HepG2 (cell line): ENCODE results near the gene BCAM. TPM values are rescaled to one million over a fixed set of nuclear protein-coding genes. Genes with fewer than 3 reads are reported as not detected.

ENCODE experiments used
- ATAC-seq: fragments of 200-7000 bp; cut with Tn5 transposase; 3 replicates; pipeline ENCODE4 v1.9.1; 2020; ENCODE audit warnings: mild to moderate bottlenecking, moderate library complexity
- BruUV-seq: library from RNA; stranded (reverse); fragments of 400-500 nt; replicated peaks from 2 replicates; lab custom pipeline; 2021; lab: Mats Ljungman, UMichigan
- CTCF ChIA-PET: fragments of 300-600 bp; formaldehyde crosslinking; extraction: SDS; loops from one replicate; lab custom pipeline; 2021; ENCODE audit warnings: low total read pairs, inconsistent platforms, low intra/inter-chr PET ratio; lab: Yijun Ruan, JAX
- POLR2A ChIA-PET: fragments of 350-600 bp; sonication (Branson Sonifier 250); formaldehyde crosslinking; loops from one replicate; lab custom pipeline; 2020; ENCODE audit warnings: antibody characterized with exemption, inconsistent platforms; lab: Yijun Ruan, JAX
- DNase-seq: peaks from one replicate; pipeline ENCODE4 v3.0.0-alpha.2; 2015; ENCODE audit warnings: low spot score
- FAIRE-seq: peaks from 3 replicates; lab custom pipeline; 2011; peaks lifted over from hg19 to GRCh38; lab: Jason Lieb, UNC
- H2AFZ ChIP-seq: one replicate; pipeline ENCODE4 v1.6.1; 2011; ENCODE audit warnings: low read length, inconsistent platforms
- H3K27ac ChIP-seq: fragments of 300-600 bp; 3 replicates; pipeline ENCODE4 v1.8.0; 2011; ENCODE audit warnings: mixed run types, mild to moderate bottlenecking, mixed read lengths, low read length, inconsistent platforms; ENCODE audit not compliant: insufficient read depth; ENCODE audit errors: extremely low read length
- H3K27me3 ChIP-seq, 2 experiments: fragments of 200-600 bp in 1 of 2; 2 replicates in 1 of 2; 3 replicates in 1 of 2; pipeline versions ENCODE4 v1.6.0 to v1.8.0; 2011; ENCODE audit warnings: low read length in 2 of 2, mild to moderate bottlenecking in 2 of 2, moderate library complexity in 2 of 2, inconsistent platforms in 1 of 2; ENCODE audit not compliant: insufficient read depth in 2 of 2, control insufficient read depth in 1 of 2
- H3K36me3 ChIP-seq, 2 experiments: fragments of 200-600 bp in 1 of 2; replicated peaks in 1 of 2; 2 replicates in 1 of 2; 3 replicates in 1 of 2; pipeline versions ENCODE4 v1.5.1 to v1.8.0; 2011; ENCODE audit warnings: low read length in 2 of 2, inconsistent platforms in 1 of 2; ENCODE audit not compliant: insufficient read depth in 2 of 2, control insufficient read depth in 1 of 2
- H3K4me1 ChIP-seq: 2 replicates; pipeline ENCODE4 v1.5.1; 2012; ENCODE audit warnings: low read length, inconsistent platforms; ENCODE audit not compliant: insufficient read depth
- H3K4me2 ChIP-seq: 2 replicates; pipeline ENCODE4 v1.6.0; 2011; ENCODE audit warnings: low read depth, low read length, inconsistent platforms
- H3K4me3 ChIP-seq, 3 experiments: fragments of 200-600 bp in 1 of 3; sonication (generic), shearing (Covaris generic) in 1 of 3; replicated peaks in 1 of 3; 2 replicates each; pipeline ENCODE4 v1.5.1; 2011 to 2016; ENCODE audit warnings: low read length in 3 of 3, inconsistent platforms in 2 of 3, low read depth in 2 of 3, mild to moderate bottlenecking in 2 of 3, control low read depth in 1 of 3, mixed read lengths in 1 of 3; ENCODE audit not compliant: insufficient read depth in 1 of 3
- H3K79me2 ChIP-seq: one replicate; pipeline ENCODE4 v1.6.1; 2011; ENCODE audit warnings: low read length, inconsistent platforms; ENCODE audit not compliant: insufficient read depth
- H3K9ac ChIP-seq: 2 replicates; pipeline ENCODE4 v1.6.0; 2011; ENCODE audit warnings: mild to moderate bottlenecking, low read depth, low read length, inconsistent platforms; ENCODE audit not compliant: insufficient read depth
- H3K9me3 ChIP-seq: 2 replicates; pipeline ENCODE4 v1.5.1; 2012; ENCODE audit warnings: mild to moderate bottlenecking, low read length
- H4K20me1 ChIP-seq: 2 replicates; pipeline ENCODE4 v1.6.0; 2011; ENCODE audit warnings: inconsistent platforms, mild to moderate bottlenecking, low read length, moderate library complexity; ENCODE audit not compliant: insufficient read depth
- AGO2 ChIP-seq: fragments of 200-400 bp; formaldehyde crosslinking; optimal IDR thresholded peaks from 2 replicates; pipeline ENCODE3; 2017; ENCODE audit warnings: mild to moderate bottlenecking, low read depth, low read length, moderate library complexity
- CREB1 ChIP-seq, 2 experiments: fragments of 450-650 bp in 1 of 2; IDR thresholded peaks; 2 replicates each; pipeline ENCODE4 v1.6.1; 2016 to 2017; ENCODE audit warnings: control low read depth in 1 of 2, mild to moderate bottlenecking in 1 of 2, missing compliant biosample characterization in 1 of 2, missing genetic modification characterization in 1 of 2
- HNRNPK ChIP-seq: fragments of 200-400 bp; formaldehyde crosslinking; IDR thresholded peaks from 2 replicates; pipeline ENCODE4 v1.6.1; 2018; ENCODE audit warnings: low read length, low read depth, moderate library complexity, mild to moderate bottlenecking; ENCODE audit not compliant: poor library complexity, severe bottlenecking
- HNRNPLL ChIP-seq: fragments of 200-400 bp; formaldehyde crosslinking; IDR thresholded peaks from 2 replicates; pipeline ENCODE4 v1.6.1; 2017; ENCODE audit warnings: mild to moderate bottlenecking, low read depth, low read length; ENCODE audit not compliant: poor library complexity, severe bottlenecking
- IRF2 ChIP-seq: IDR thresholded peaks from 2 replicates; pipeline ENCODE4 v1.6.1; 2018; ENCODE audit warnings: missing genetic modification reagents, missing compliant biosample characterization
- POLR2AphosphoS5 ChIP-seq: IDR thresholded peaks from 2 replicates; pipeline ENCODE4 v1.6.1; 2012; ENCODE audit warnings: low read depth, low read length
- RBFOX2 ChIP-seq: fragments of 200-400 bp; formaldehyde crosslinking; IDR thresholded peaks from 2 replicates; pipeline ENCODE4 v1.6.1; 2017; ENCODE audit warnings: low read depth, mild to moderate bottlenecking, low read length
- TEAD3 ChIP-seq: optimal IDR thresholded peaks from 2 replicates; pipeline ENCODE3; 2016; ENCODE audit warnings: borderline replicate concordance
- ZNF337 ChIP-seq: sonication (generic); formaldehyde crosslinking; IDR thresholded peaks from 2 replicates; pipeline ENCODE4 v1.5.1; 2020; ENCODE audit warnings: missing genetic modification reagents, low read depth, mild to moderate bottlenecking, borderline replicate concordance
- ZNF740 ChIP-seq: sonication (generic); formaldehyde crosslinking; IDR thresholded peaks from 2 replicates; pipeline ENCODE4 v1.4.0; 2020; ENCODE audit warnings: missing genetic modification reagents
- WGBS: methylation state at CpG from one replicate; pipeline ENCODE4 v1.1.6; 2017; ENCODE audit warnings: low lambda C conversion rate; 5-methylcytosine and 5-hydroxymethylcytosine counted together
- in situ Hi-C: cut with HindIII; loops from 2 replicates; pipeline ENCODE4 v1.10.0; 2017; ENCODE audit warnings: low pct_unique_long_range_greater_than_20kb; ENCODE audit not compliant: extremely low pct_ligation_motif_present
- intact Hi-C: fragments of 100-400 bp; cut with micrococcal nuclease; formaldehyde crosslinking; loops from one replicate; pipeline ENCODE4 v1.10.0; 2022; ENCODE audit not compliant: unreplicated experiment
- polyA plus RNA-seq, 8 experiments: library from polyadenylated mRNA; depleted of rRNA in 3 of 8; stranded (reverse) in 7 of 8; unstranded in 1 of 8; fragments of >200 nt; fragmentation: Illumina TruSeq in 4 of 8; extraction: Trizol in 4 of 8; gene quantifications; 2 replicates each; pipeline versions ENCODE4 v1.2.1 to v1.2.3, GENCODE V29; 2011 to 2016; ENCODE audit warnings: low read depth in 4 of 8, missing spikeins in 1 of 8, mixed read lengths in 1 of 8; ENCODE audit not compliant: insufficient read depth in 1 of 8
- total RNA-seq, 5 experiments: library from RNA; depleted of rRNA; stranded (reverse); fragments of >200 nt; fragmentation: Illumina TruSeq; extraction: Trizol; gene quantifications; 2 replicates each; pipeline ENCODE4 v1.2.3, GENCODE V29; 2016; ENCODE audit warnings: low read depth in 1 of 5
- TF ChIP-seq, protein P1 (sequence below): sonication (generic); formaldehyde crosslinking; IDR thresholded peaks from 2 replicates; pipeline ENCODE4 v1.5.1; 2020; ENCODE audit warnings: missing genetic modification reagents, mild to moderate bottlenecking, borderline replicate concordance

BCAM gene
- total and polyA plus RNA-seq, 2 of the 13 experiments (the other 11 are each of a cell fraction or from before 2014, with no cell fraction given), result 51.2 to 62.7 TPM

GRCh38 chr19:44819246-44819832, 10.4 kb downstream of the BCAM start:
- Histone ChIP-seq H3K4me1 (peaks cover 39% of the 10 kb centered on the region), H3K9ac (no peak overlapping the region), H3K79me2 (no peaks in the 10 kb centered on the region), H2AFZ (no peak overlapping the region), H3K27me3 (no peaks in the 10 kb centered on the region), H3K4me2 (no peak overlapping the region), H3K27ac (no peak overlapping the region), H3K9me3 (no peaks in the 10 kb centered on the region), H3K36me3 (peaks cover 6 to 17% of the 10 kb centered on the region in 2 experiments; a peak in 4 of 5 replicates), H3K4me3 (no peak overlapping the region), H4K20me1 (0 out of 2 replicates have a peak, but pooled peaks cover 2% of the 10 kb centered on the region)
- POLR2A ChIA-PET, result interaction anchor here (8.3 kb wide), 1 partner anchor 11 kb away, joined by 67 read pairs; the partner anchor contains the start of gene BCAM
- no peak for FAIRE-seq
- DNase-seq, result no peak
- no peak for ATAC-seq
- WGBS, result 95% methylated on average over 23 of the region's 28 CpGs
- CTCF ChIA-PET, result no interaction called here
- in situ Hi-C loops (no loop called here), intact Hi-C loops (no loop called here)
- TF ChIP-seq ZNF337 (CRISPR knock-in tag) (no peak), RBFOX2 (peak; percentile 56), AGO2 (peak; percentile 76), CREB1 (IDR thresholded peaks at IDR 0.05) (no peak), CREB1 (CRISPR knock-in tag; IDR thresholded peaks at IDR 0.05) (no peak)
- BruUV-seq, result TSS peak; percentile 72

DNA sequence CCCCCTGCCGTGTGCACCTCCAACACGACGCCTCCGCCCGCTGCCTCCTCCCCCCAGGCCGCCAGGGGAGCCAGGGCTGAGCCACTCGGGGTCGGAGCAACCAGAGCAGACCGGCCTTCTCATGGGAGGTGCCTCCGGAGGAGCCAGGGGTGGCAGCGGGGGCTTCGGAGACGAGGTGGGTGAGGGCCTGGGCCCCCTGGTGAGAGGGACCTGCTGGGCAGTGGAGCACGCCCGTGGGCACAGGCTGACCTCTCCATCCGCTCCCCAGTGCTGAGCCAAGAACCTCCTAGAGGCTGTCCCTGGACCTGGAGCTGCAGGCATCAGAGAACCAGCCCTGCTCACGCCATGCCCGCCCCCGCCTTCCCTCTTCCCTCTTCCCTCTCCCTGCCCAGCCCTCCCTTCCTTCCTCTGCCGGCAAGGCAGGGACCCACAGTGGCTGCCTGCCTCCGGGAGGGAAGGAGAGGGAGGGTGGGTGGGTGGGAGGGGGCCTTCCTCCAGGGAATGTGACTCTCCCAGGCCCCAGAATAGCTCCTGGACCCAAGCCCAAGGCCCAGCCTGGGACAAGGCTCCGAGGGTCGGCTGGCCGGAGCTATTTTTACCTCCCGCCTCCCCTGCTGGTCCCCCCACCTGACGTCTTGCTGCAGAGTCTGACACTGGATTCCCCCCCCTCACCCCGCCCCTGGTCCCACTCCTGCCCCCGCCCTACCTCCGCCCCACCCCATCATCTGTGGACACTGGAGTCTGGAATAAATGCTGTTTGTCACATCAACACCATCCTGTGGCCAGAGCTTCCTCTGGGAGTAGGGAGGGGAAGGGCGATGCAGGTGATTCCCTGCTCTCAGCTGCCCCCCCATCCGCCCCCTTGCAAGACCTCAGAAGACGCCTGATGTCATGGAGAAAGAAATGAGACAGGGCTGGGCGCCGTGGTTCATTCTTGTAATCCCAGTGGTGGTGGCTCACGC, 12.0 kb downstream of the BCAM start:
- no TSS peak for BruUV-seq
- H3K79me2 ChIP-seq, result no peaks in the 10 kb centered on the region
- 0 out of 2 replicates have a peak, but pooled peaks have one; percentile 29 for TF ChIP-seq ZNF740 (CRISPR knock-in tag)
- no peak for TF ChIP-seq HNRNPLL
- TF ChIP-seq AGO2, result peak; percentile 78
- TF ChIP-seq TEAD3, result no peak
- TF ChIP-seq IRF2, result no peak
- TF ChIP-seq POLR2AphosphoS5, result peak; percentile 26; the same call in 1 of the 2 replicates
- TF ChIP-seq HNRNPK, result peak; percentile 60
- TF ChIP-seq, protein P1, sequence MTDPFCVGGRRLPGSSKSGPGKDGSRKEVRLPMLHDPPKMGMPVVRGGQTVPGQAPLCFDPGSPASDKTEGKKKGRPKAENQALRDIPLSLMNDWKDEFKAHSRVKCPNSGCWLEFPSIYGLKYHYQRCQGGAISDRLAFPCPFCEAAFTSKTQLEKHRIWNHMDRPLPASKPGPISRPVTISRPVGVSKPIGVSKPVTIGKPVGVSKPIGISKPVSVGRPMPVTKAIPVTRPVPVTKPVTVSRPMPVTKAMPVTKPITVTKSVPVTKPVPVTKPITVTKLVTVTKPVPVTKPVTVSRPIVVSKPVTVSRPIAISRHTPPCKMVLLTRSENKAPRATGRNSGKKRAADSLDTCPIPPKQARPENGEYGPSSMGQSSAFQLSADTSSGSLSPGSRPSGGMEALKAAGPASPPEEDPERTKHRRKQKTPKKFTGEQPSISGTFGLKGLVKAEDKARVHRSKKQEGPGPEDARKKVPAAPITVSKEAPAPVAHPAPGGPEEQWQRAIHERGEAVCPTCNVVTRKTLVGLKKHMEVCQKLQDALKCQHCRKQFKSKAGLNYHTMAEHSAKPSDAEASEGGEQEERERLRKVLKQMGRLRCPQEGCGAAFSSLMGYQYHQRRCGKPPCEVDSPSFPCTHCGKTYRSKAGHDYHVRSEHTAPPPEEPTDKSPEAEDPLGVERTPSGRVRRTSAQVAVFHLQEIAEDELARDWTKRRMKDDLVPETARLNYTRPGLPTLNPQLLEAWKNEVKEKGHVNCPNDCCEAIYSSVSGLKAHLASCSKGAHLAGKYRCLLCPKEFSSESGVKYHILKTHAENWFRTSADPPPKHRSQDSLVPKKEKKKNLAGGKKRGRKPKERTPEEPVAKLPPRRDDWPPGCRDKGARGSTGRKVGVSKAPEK, result no peak

More for the DNA sequence above, 12.0 kb downstream of the BCAM start:
- Histone ChIP-seq H3K9me3 (no peaks in the 10 kb centered on the region), H3K4me3 (no peak overlapping the region), H3K36me3 (peaks cover 3 to 4% of the 10 kb centered on the region in 2 experiments; a peak in 2 of 5 replicates), H3K4me2 (no peak overlapping the region), H3K27me3 (no peaks in the 10 kb centered on the region), H4K20me1 (no peaks in the 10 kb centered on the region), H3K27ac (no peak overlapping the region), H3K4me1 (peaks cover 49% of the 10 kb centered on the region), H2AFZ (no peak overlapping the region), H3K9ac (no peak overlapping the region)
- ATAC-seq (no peak), DNase-seq (no peak), FAIRE-seq (no peak)
- in situ Hi-C loops (no loop called here), intact Hi-C loops (no loop called here)
- ChIA-PET POLR2A (interaction anchor here (1.1 to 8.3 kb wide), 3 partner anchors 9 to 12 kb away, joined by 3 to 67 read pairs (median 18); partner anchors contain the start of gene BCAM), CTCF (no interaction called here)
- WGBS, result 94% methylated on average over 32 of the region's 35 CpGs
